Adipose tissue (tissue), 3 donors: ENCODE measurements around the gene PEAK1. TPM values are rescaled to one million over a fixed set of nuclear protein-coding genes. Genes with fewer than 3 reads are reported as not detected.

Source experiments
- H3K27ac ChIP-seq: one replicate; pipeline ENCODE4 v1.5.1; 2013; ENCODE audit warnings: low read depth, low read length
- WGBS, 3 donors: extraction: QIAGEN DNeasy Blood & Tissue Kit; methylation state at CpG; one replicate each; pipeline ENCODE4 v1.1.7; 2013; 5-methylcytosine and 5-hydroxymethylcytosine counted together
- polyA plus RNA-seq, 3 donors: library from polyadenylated mRNA; stranded (reverse); fragments of 200-250 nt; gene quantifications; one replicate each; pipeline ENCODE4 v1.2.3, GENCODE V29; 2013
- donor health status: healthy with polysubstance abuse.
- donor health status: Bipolar disorder and iron deficiency.
- donor health status: healthy.

The PEAK1 gene
- polyA plus RNA-seq, 3 donors: 2.3 to 9.5 (median 4.9) TPM

DNA sequence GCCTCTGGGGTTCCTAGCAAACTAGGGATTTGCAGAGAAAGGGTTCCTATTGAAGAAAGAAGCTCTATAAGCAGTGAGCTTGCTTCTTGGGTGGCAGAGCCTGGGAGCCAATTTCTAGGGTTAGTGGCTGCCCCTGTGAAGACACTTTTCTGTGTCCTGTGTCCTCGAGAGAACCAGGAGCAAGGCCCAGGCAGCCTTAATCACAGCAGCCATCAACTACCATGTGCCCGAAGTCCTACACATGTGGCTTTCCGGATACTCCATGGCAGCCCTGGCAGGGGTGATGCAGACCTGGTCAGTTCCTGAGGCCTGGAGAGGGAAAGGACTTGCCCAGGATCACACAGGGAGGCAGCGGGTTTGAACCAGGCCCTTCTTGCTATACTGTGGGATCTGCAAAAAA lies 321.3 kb downstream of the PEAK1 start:
- no peak overlapping the region for H3K27ac ChIP-seq
- 97% methylated on average over 4 of the region's 4 CpGs for WGBS, 3 donors

DNA sequence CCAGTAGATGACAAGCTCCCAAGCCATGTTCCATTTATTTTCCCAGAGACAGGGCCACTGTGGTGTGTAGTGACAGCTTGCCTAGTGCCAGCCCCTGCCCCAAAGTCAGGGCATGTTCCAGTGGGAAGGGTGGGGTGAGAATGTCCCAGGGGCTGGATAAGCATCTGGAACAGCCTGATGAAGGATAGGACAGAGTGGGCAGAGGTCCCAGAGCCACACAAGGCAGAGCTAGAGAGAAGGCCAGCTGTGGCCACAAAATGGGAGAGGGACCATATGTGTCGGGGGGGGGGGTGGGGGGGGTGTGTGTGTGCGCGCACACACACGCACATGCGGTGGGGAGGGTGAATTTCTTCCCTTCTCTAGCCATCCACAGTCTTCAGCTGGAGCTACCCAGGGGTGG lies 322.0 kb downstream of the PEAK1 start:
- no peak overlapping the region for H3K27ac ChIP-seq
- 90 to 100% (median 98%) methylated on average over 4 to 5 of the region's 5 CpGs for WGBS, 3 donors

DNA sequence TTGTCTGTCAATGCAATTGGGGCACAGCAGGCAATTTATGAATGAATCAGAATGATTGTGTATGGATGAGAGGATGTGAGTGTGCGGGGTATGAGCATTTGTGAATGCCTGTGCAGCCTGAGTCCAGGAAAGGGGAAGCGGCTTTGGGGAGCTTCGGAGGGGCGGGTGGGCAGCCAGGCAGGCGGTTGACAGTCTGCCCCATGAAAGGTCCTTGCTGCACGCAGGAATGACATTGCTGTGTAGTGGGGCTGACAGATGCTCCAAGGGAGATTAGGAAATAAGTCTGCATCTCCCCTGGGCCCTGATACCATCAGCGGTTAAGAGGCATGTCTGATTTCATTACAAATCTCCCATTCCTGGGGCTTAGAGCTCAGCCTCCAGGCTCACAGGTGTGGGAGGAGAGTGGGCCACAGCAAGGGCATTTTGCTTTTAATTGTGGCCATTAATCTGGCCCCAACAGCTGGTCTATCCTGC lies 322.6 kb downstream of the PEAK1 start:
- 66 to 93% (median 74%) methylated on average over 7 of the region's 7 CpGs for WGBS, 3 donors
- H3K27ac ChIP-seq: no peak overlapping the region

DNA sequence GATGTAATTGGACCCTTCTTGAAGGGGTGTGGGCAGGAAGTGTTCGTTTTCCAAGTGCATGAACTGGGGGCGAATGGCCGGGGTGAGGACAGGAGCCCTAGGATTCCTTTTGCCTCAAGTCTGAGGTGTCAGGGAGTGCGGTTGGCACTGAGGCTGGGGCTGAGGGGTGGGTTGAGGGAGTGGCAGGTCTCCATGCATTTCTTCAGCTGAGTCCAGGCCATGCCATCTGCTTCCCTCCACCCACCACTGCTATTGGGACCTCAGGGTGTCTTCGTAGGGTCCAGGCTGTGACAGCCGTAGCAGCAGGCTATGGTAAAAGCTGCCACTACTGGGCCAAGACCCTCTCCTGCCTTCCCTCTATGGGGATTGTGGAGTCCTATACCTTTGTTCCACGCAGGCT lies 323.4 kb downstream of the PEAK1 start:
- H3K27ac ChIP-seq: no peak overlapping the region
- 90 to 94% (median 94%) methylated on average over 7 of the region's 7 CpGs for WGBS, 3 donors

DNA sequence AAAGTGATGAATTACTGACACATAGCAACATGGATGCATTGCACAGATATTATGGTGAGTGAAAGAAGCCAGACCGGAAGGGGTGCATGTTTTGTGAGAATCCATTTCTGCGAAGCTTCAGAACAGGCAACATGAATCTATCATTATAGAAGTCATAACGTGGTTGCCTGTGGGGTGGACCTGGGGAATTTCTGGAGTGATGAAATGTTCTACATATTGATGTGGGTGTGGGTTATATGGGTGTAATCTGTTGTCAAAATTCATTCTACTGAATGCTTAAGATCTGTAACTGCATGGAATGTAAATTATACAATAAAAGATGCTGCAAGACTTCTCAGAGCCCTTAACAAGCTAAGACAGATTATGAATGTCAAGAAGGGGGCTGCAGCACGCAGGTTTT lies 323.8 kb downstream of the PEAK1 start:
- no peak overlapping the region for H3K27ac ChIP-seq
- 69 to 76% (median 76%) methylated on average over 4 of the region's 4 CpGs for WGBS, 3 donors

DNA sequence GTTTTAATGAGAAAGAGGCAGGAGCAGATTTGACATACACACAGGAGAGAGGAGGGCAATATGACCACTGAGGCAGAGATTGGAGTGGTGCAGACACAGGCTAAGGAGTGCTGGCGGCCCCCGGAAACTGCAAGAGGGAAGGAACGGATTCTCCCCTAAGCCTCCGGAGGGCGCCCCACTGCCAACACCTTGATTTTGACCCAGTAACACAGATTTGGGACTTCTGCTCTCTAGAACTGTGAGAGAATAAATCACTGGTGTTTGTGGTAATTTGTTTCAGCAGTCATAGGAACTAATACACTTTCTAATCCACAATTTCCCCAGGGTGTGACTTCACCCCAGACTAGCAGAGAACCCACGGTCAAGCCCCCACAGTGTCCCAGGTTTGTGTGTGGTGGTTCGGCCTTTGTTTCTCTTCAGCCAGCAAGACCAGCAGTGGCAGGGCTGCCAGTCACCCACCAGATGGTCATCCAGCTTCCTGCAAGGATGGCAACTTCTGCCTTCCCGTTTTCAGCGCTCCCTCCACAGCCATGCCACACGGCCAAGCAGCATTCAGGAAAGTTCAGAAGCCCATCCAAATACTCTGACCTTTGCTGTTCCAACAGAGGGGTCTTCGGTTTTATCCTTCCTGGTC lies 325.4 kb downstream of the PEAK1 start:
- H3K27ac ChIP-seq: no peak overlapping the region
- WGBS, 3 donors: 68 to 91% (median 90%) methylated on average over 11 of the region's 11 CpGs

DNA sequence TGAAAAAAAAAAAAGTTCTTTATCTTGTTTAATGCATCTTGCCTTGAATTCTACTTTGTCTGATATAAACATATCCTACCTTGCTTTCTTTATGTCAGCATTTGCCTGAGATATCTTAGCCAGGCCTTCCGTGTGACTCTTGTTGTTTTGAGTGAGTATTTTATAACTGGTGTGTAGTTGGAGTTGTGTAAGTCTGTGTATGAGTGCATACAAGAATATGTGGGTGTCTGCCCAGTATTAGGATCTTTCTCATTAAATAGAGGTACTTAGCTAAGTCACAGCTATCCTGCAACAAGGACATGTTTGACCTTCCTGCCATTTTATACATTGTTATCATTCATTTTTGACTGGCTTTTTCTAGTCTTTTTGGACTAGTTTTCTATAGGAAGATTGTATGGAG lies 326.5 kb downstream of the PEAK1 start:
- H3K27ac ChIP-seq: no peak overlapping the region
- WGBS, 3 donors: 80 to 88% (median 85%) methylated on average over 1 of the region's 1 CpG

DNA sequence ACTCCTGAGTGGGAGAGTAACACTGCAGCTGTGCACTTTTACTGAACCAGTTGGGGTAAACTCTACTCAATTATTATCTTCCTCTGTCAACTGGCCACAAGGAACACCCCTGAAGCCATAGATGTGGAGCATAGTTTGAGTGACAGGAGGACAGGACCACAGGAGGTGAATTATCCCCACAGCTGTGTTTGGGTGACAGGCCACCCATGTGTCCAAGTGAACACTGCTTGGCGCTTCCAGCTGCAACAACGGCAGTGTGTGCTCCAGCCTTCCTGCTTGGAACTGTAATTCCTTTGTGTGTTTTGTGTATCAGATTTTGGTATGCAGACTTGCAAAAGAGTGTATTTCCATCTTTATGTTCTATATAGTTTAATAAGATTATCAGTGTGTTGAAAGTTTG lies 328.8 kb downstream of the PEAK1 start:
- no peak overlapping the region for H3K27ac ChIP-seq

DNA sequence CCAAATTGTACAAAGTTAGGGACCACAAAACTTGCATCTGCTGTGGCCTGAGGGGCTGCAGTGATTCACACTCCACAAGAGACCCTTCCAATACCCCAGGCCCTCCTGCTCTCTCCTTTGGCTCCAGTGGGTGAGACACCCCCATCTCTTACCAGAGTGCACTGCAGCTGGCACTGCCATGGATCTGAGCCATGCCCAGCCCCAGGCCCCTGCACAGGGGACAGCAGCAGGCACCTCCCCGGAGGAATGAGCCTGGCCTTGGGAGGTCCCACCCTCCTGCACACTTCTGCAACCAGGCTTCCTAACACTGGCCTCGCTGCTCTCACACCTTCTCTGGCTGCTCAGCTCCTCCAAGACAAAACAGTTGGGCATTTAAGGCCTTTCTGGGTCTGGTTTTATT lies 332.7 kb downstream of the PEAK1 start:
- H3K27ac ChIP-seq: no peak overlapping the region
- WGBS, 3 donors: 88 to 92% (median 89%) methylated on average over 2 of the region's 2 CpGs

More for the DNA sequence above, 328.8 kb downstream of the PEAK1 start:
- WGBS, 3 donors: 86 to 98% (median 91%) methylated on average over 2 of the region's 2 CpGs

DNA sequence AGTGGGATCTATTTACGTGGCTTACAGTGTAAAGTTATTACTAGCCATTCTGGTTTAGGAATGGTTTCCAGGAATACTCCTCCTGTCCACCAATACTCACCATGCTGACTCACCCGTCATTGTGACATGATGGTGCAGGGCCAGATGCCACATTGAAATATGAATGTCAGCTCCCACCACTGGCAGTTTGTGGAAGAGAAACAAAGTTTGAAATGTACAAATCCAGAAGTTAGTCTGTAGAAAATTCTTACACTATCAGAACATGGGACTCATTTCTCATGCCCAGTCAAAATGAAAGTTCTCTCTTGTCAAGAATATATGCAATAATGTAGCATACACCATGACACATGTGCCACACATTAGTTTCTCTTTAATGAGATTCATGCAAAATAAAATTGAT lies 334.6 kb downstream of the PEAK1 start:
- no peak overlapping the region for H3K27ac ChIP-seq
- 37 to 58% (median 38%) methylated on average over 2 of the region's 2 CpGs for WGBS, 3 donors

DNA sequence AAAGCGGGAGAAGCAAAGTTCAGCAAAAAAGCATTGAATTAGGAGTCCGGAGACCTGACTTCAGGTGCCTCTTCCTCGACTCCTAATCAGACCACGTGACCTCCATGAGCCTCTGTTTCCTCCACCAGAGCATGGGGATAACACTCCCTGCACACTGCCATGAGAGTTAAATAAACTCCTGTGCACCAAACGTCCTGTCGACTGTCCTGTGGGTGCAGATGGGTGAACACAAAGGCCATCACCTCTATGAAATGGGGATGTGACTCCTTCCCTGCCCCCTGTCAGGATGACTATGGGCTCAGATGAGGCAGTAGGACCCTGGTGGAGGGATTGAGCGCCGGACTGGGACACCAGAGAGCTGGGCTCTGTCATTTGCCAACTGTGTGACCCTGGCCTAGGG lies 335.5 kb downstream of the PEAK1 start:
- H3K27ac ChIP-seq: no peak overlapping the region
- WGBS, 3 donors: 89 to 93% (median 91%) methylated on average over 8 of the region's 8 CpGs

DNA sequence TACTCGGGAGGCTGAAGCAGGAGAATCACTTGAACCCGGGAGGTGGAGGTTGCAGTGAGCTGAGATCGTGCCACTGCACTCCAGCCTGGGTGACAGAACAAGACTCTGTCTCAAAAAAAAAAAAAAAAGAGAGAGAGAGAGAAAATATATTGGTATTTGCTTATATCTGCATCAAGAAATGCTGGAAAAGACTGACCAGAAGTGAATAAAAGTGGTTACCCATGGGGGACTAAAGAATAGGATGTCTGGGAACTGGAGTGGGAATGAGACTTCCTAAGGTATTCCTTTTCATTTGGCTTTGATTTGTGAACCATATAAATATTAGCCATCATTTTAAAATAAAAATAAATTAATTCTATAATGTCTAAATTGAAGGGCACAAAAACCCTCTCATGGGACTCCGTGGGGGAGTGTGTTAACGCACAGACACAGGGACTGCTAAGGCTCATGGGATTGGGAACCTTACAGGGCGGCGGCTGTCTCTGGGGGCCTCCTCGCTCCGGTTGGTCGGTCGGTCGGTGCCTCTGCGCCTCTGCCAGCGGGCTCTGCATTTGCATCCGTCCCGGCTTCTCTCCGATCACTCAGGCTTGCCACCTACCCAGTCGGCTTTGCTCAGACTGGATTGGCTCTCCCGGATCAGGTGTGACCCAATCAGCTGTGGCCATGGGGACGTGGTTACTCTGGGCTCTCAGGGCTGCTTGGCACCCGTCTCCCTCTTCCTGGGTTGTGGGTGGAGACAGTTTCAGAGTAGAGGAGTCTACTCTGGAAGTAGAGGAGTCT lies 336.3 kb downstream of the PEAK1 start:
- WGBS, 3 donors: 12 to 17% (median 14%) methylated on average over 21 of the region's 21 CpGs
- no peak overlapping the region for H3K27ac ChIP-seq

DNA sequence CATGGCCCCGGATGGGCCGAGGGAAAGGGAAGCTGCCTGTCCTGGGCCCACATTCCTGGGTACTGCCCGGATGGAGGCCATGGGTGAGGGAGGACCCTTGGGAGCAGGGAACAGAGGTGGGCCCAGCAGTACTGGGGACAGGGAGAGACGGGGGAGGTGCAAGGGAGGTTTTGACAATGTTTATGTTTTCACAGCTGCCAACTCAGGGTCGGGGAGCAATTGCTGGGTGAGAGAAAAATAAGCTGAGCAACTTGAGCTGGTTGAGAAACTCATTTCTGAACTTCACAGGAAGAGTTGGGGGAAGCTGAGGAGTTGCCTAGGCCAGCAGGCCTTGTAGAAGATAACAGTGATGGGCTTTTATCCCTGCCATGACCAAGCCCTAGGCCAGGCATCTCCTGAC lies 337.9 kb downstream of the PEAK1 start:
- H3K27ac ChIP-seq: no peak overlapping the region
- WGBS, 3 donors: 64 to 77% (median 66%) methylated on average over 5 of the region's 5 CpGs

DNA sequence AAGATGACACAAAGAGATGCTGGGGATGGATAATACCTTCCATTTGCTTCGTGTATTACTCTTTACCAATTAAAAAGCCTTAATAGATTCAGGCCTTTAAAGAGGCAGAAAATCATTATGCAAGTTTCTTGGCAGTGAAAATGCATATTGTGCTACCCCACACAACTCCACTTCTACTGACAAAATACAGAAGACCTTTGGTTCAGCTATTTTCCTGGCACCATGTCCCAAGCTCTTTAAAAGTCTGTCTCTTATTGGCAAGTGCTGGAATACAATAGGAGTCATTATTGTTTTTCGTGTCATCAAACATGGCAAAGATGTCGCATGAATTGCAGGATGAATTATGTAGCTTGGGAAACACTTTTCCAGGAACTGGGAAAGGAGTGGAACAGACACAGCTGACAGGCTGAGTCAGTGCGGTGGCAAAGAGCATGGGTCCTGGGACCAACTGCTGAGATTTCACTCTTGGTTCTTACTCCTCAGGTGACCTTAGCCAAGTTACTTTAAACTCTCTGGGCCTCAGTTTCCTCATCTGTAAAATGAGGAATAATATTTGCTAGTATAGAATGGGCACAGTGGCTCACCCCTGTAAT lies 343.5 kb downstream of the PEAK1 start:
- 51 to 66% (median 61%) methylated on average over 4 of the region's 4 CpGs for WGBS, 3 donors
- no peak overlapping the region for H3K27ac ChIP-seq

DNA sequence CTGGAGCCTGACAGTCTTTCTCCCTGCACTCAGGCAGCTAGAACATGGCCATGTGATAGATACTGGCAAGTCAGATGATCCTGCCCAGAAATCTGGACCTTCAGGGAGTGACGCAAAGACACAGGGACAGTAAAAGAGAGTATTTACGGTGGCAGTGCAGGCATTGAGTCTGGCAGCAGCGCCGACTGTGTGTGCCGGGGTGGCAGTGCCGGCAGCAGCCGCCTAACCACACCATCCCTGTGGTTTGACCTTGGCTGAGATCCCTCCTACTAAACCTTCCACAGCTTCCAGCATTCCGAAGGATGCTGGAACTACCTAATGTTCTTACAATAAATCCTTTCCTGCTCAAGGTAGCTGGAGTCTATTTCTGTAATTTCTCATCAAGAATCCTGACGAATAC lies 344.4 kb downstream of the PEAK1 start:
- no peak overlapping the region for H3K27ac ChIP-seq
- 50 to 83% (median 80%) methylated on average over 9 of the region's 9 CpGs for WGBS, 3 donors

DNA sequence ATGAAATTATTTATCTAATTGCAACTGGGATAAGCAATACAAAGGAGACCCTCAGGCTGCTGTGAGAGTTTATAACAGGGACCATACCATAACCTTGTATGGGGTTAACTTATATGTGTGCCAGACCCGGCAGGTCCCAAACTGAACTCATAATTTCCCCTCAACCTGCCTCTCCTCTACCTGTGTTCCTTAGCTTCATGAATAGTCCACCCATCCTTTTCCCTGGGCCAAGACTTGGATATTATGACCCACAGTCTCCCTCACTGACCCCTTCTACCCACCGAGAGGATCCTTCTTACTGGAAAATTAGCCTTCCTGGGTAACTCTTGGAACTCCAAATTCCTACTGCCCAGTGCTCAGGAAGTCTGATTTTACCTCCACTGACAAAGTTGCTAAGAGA lies 345.6 kb downstream of the PEAK1 start:
- 73 to 79% (median 79%) methylated on average over 2 of the region's 2 CpGs for WGBS, 3 donors
- H3K27ac ChIP-seq: no peak overlapping the region

DNA sequence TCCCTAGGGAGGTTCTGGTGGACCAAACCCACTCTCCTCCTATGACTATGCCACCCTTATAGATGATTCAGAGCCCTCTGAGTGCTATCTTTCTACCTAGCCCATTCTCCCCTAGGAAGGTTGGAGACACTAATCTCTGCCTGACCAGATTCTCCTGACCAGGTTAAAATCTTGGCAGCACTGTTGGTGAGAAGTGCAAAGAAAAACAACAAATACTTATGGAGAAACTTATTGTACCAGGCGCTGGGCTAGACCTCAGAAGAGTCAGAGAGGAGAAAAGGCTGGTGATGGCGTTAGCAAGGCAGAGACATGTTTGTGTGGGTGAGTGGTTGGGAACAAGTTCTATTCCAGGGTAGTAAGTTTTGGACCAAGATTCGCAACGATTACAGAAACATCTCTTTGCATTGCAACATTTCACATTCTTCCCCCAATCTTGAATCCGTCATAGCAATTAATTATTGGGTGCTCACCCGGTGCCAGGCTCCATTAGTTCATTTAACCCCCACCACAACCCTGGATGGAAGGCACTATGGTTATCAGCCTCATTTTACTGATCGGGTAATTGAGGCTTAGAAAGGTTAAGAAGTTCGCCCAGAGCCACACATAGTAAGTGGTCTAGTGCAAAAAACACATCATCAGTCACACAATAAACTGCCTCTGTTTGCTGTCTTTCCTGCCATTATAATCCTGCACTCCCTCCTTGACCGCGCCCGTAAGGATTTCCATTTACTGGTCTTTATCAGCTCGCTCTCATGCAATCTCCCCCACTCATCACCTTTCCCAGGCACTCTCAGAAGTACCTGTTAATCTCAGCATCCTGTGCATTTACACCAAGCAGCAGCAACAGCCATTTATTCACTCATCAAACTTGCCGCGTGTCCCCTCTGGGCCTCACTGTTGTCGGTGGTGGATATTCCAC lies 348.3 kb downstream of the PEAK1 start:
- 77 to 82% (median 79%) methylated on average over 15 of the region's 15 CpGs for WGBS, 3 donors
- H3K27ac ChIP-seq: no peak overlapping the region

DNA sequence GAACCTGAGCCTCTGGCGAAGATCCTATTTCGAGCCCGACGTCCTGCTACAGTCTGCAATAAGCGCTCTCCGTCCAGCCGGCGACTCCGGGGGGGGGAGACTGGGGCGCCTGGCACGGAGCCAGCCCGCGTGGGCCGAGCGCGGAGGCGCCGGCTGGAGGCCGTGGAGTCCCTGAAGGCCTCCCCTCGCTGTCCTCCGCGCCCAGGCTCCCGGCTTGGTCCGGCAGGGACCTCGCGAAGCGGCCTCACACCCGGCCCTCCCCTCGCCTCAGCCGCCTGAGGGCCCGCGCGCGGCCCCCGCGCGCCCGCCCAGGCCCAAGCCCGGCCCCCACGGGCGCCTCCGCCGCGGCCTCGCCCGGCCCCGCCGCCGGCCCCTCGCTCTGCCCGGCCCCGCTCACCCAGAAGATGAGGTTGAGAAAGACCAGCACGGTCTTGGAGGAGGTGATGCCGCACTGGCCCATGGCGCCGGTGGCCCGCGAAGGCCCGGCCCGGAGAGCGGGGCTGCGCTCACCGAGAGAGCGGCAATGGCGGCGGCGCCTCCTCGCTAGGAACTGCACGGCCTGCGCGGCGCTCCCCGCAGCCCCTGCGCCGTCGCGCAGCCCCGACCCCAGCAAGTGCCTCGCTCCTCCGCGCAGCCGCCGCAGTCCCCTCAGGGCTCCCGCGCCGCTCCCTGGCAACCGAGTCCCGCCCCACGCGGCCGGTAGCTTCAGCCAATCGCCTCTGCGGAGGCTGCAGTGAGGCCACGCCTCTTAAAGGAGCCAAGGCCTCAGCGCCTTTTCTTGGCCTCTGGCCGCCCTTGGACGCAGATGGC lies 349.2 kb downstream of the PEAK1 start, which contains the start of gene TSPAN3:
TSS of gene TSPAN3 (minus strand) at position 615 of the 810 bp plus-strand sequence. CDS start at position 460, 155 bp downstream.
- WGBS, 3 donors: 0 to 1% (median 0%) methylated on average over 55 to 97 of the region's 97 CpGs
- peak within 1 kb of the TSS; percentile 83 for H3K27ac ChIP-seq
